Hindlimb muscle (tissue), 1 donor: ENCODE measurements around the gene IDH2. TPM values are rescaled to one million over a fixed set of nuclear protein-coding genes. Genes with fewer than 3 reads are reported as not detected.

Experiments used
- DNase-seq: peaks from one replicate; pipeline ENCODE4 v3.0.0-alpha.2; 2013
- polyA plus RNA-seq: library from polyadenylated mRNA; unstranded; fragments of 120-200 nt; gene quantifications from one replicate; pipeline ENCODE4 v1.2.1, GENCODE V29; 2013; ENCODE audit not compliant: insufficient read length

IDH2 gene
- polyA plus RNA-seq, 1 donor: 292 TPM

GRCh38 chr15:90062973-90063769 is 39.1 kb downstream of the IDH2 start:
- no peak for DNase-seq

GRCh38 chr15:90062462-90062932 is 39.8 kb downstream of the IDH2 start:
- no peak for DNase-seq

GRCh38 chr15:90062023-90062442 is 40.2 kb downstream of the IDH2 start:
- peak; percentile 52 for DNase-seq

GRCh38 chr15:90060797-90061196 is 41.5 kb downstream of the IDH2 start:
- DNase-seq: no peak

- peak; percentile 67 for DNase-seq
These were observed 42.9 kb downstream of the IDH2 start for GRCh38 chr15:90059208-90059985.

GRCh38 chr15:90058775-90059174 is 43.5 kb downstream of the IDH2 start:
- DNase-seq: no peak

GRCh38 chr15:90058308-90058707 is 44.0 kb downstream of the IDH2 start:
- DNase-seq: no peak

GRCh38 chr15:90056529-90056928 is 45.7 kb downstream of the IDH2 start:
- DNase-seq: no peak

- no peak for DNase-seq
These were observed 47.1 kb downstream of the IDH2 start for GRCh38 chr15:90055182-90055581.

- DNase-seq: no peak
These were observed 47.6 kb downstream of the IDH2 start for GRCh38 chr15:90054618-90055097.

GRCh38 chr15:90053685-90054466 is 48.4 kb downstream of the IDH2 start:
- DNase-seq: no peak

- DNase-seq: no peak
These were observed 50.4 kb downstream of the IDH2 start for GRCh38 chr15:90051874-90052273.

GRCh38 chr15:90049666-90050604 is 52.3 kb downstream of the IDH2 start:
- no peak for DNase-seq

GRCh38 chr15:90049030-90049429 is 53.2 kb downstream of the IDH2 start:
- no peak for DNase-seq

GRCh38 chr15:90047956-90048575 is 54.2 kb downstream of the IDH2 start:
- DNase-seq: no peak

- DNase-seq: no peak
These were observed 55.3 kb downstream of the IDH2 start for GRCh38 chr15:90046911-90047392.

- DNase-seq: no peak
These were observed 56.0 kb downstream of the IDH2 start for GRCh38 chr15:90046289-90046688.

- no peak for DNase-seq
These were observed 57.3 kb downstream of the IDH2 start for GRCh38 chr15:90044916-90045371.

GRCh38 chr15:90044191-90044590 is 58.1 kb downstream of the IDH2 start:
- no peak for DNase-seq

GRCh38 chr15:90043530-90044010 is 58.7 kb downstream of the IDH2 start:
- no peak for DNase-seq
